IPS-20b (cell line): ENCODE data around the gene ITGAE.

ENCODE experiments used
- H3K27ac ChIP-seq: one replicate; pipeline ENCODE4 v1.5.1; 2013; ENCODE audit warnings: low read length
- H3K27me3 ChIP-seq: 2 replicates; pipeline ENCODE4 v1.6.1; 2013; ENCODE audit warnings: mild to moderate bottlenecking, low read length, inconsistent platforms; ENCODE audit not compliant: insufficient read depth
- H3K36me3 ChIP-seq: 2 replicates; pipeline ENCODE4 v1.6.1; 2013; ENCODE audit warnings: low read depth, mild to moderate bottlenecking, inconsistent platforms, low read length, moderate library complexity; ENCODE audit not compliant: insufficient read depth
- H3K4me1 ChIP-seq: 2 replicates; pipeline ENCODE4 v1.6.1; 2013; ENCODE audit warnings: mild to moderate bottlenecking, control low read depth, inconsistent platforms, low read length, moderate library complexity; ENCODE audit not compliant: insufficient read depth
- H3K4me3 ChIP-seq: 2 replicates; pipeline ENCODE4 v1.5.1; 2013; ENCODE audit warnings: mild to moderate bottlenecking, low read length, inconsistent platforms
- H3K9ac ChIP-seq: 2 replicates; pipeline ENCODE4 v1.6.1; 2013; ENCODE audit warnings: low read depth, mild to moderate bottlenecking, inconsistent platforms, low read length, moderate library complexity
- H3K9me3 ChIP-seq: 2 replicates; pipeline ENCODE4 v1.6.1; 2013; ENCODE audit warnings: mild to moderate bottlenecking, low read depth, low read length, inconsistent platforms; ENCODE audit not compliant: insufficient read depth

ITGAE gene

GRCh38 chr17:3815122-3815521, 14.1 kb upstream of the ITGAE start:
- H3K4me3 ChIP-seq: no peak overlapping the region
- no peak overlapping the region for H3K27ac ChIP-seq
- H3K4me1 ChIP-seq: no peaks in the 10 kb centered on the region
- H3K9ac ChIP-seq: no peak overlapping the region
- H3K9me3 ChIP-seq: no peaks in the 10 kb centered on the region
- H3K36me3 ChIP-seq: peaks cover 100% of the 10 kb centered on the region
- no peaks in the 10 kb centered on the region for H3K27me3 ChIP-seq

GRCh38 chr17:3814361-3814760, 13.4 kb upstream of the ITGAE start:
- no peaks in the 10 kb centered on the region for H3K4me1 ChIP-seq
- H3K4me3 ChIP-seq: no peak overlapping the region
- peaks cover 97% of the 10 kb centered on the region for H3K36me3 ChIP-seq
- H3K9me3 ChIP-seq: no peaks in the 10 kb centered on the region
- no peaks in the 10 kb centered on the region for H3K27me3 ChIP-seq
- no peak overlapping the region for H3K27ac ChIP-seq
- no peak overlapping the region for H3K9ac ChIP-seq

DNA sequence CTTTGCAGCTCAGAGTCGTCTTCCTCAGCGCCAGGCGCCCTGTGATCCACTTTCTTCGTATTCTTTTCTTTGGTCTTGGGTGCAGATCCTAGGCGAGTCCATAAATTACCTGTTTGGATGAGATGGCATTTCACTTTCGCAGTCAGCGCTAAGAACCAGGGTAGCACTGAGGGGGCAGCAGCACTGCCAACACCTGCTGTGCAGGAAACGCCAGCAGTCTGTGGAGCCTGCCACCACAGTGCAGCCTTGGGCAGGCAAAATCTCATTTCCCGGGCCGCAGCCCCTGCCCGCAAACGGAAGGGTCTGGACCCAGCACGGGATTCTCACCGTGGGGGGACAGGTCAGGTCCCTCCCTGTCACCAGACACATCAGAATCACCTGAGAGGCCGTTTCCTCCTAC, 12.2 kb upstream of the ITGAE start:
- no peak overlapping the region for H3K4me3 ChIP-seq
- no peak overlapping the region for H3K27ac ChIP-seq
- no peak overlapping the region for H3K9ac ChIP-seq
- peaks cover 97% of the 10 kb centered on the region for H3K36me3 ChIP-seq
- H3K4me1 ChIP-seq: no peaks in the 10 kb centered on the region
- H3K9me3 ChIP-seq: no peaks in the 10 kb centered on the region
- H3K27me3 ChIP-seq: no peaks in the 10 kb centered on the region

- Histone ChIP-seq H3K36me3 (peaks cover 97% of the 10 kb centered on the region), H3K4me3 (no peak overlapping the region), H3K4me1 (no peaks in the 10 kb centered on the region), H3K27me3 (no peaks in the 10 kb centered on the region), H3K9me3 (no peaks in the 10 kb centered on the region), H3K9ac (no peak overlapping the region), H3K27ac (no peak overlapping the region)
Observed at GRCh38 chr17:3812771-3813170, 11.8 kb upstream of the ITGAE start.

DNA sequence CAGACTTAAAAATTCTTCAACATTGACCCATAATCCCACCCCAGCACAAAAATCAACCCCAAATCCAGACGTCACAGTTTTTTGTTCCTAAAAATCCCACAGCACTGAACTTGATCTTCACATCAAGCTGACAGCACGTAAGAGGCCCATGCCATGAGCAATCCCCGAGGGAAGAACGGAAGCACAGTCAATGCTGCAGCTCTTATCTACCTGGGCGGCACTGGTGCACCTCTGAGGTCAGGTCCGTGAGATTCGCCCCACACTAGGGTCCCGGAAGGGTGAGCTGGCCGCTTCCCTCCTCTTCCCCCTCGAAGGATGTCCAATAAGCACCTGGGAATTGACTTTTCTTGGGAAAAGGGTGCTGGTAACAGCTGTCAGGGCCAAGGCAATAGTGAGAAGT, 11.3 kb upstream of the ITGAE start:
- peaks cover 98% of the 10 kb centered on the region for H3K36me3 ChIP-seq
- no peak overlapping the region for H3K4me3 ChIP-seq
- H3K9me3 ChIP-seq: no peaks in the 10 kb centered on the region
- H3K27me3 ChIP-seq: no peaks in the 10 kb centered on the region
- no peak overlapping the region for H3K9ac ChIP-seq
- no peak overlapping the region for H3K27ac ChIP-seq
- H3K4me1 ChIP-seq: no peaks in the 10 kb centered on the region

DNA sequence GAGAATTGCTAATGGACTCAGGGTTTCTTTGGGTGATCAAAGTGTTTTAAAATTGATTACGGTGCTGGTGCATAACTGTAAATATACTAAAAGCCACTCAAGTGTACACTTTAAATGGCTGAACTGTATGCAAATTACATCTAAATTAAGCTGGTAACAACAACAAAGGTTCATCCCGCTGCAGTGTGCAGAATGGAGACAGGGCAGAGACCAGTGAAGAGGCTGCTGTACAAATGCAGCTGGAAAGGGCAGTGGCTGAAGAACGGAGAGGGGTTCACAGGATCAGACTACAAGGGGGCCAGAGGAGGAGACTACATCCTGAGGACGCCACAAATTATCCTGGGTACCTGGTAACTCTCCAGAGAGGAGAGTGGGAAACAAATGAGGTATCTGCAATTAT, 9.0 kb upstream of the ITGAE start:
- Histone ChIP-seq H3K27ac (no peak overlapping the region), H3K4me1 (no peaks in the 10 kb centered on the region), H3K9me3 (no peaks in the 10 kb centered on the region), H3K36me3 (peaks cover 94% of the 10 kb centered on the region), H3K4me3 (no peak overlapping the region), H3K27me3 (no peaks in the 10 kb centered on the region), H3K9ac (no peak overlapping the region)

DNA sequence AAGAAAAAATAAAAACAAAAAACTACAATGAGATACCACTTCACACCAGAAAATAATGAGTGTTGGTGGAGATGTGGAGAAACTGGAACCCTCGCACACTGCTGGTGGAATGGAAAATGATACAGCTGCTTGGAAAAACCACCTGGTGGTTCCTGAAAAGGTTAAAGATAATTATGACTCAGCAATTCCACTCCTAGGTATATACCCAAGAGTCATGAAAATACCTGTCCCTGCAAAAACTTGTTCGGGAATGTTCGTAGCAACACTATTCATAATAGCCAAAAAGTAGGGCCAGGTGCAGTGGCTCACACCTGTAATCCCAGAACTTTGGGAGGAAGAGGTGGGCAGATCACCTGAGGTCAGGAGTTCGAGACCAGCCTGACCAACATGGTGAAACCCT, 8.1 kb upstream of the ITGAE start:
- Histone ChIP-seq H3K9me3 (no peaks in the 10 kb centered on the region), H3K9ac (no peak overlapping the region), H3K4me3 (no peak overlapping the region), H3K27me3 (no peaks in the 10 kb centered on the region), H3K4me1 (no peaks in the 10 kb centered on the region), H3K36me3 (peaks cover 85% of the 10 kb centered on the region), H3K27ac (no peak overlapping the region)

DNA sequence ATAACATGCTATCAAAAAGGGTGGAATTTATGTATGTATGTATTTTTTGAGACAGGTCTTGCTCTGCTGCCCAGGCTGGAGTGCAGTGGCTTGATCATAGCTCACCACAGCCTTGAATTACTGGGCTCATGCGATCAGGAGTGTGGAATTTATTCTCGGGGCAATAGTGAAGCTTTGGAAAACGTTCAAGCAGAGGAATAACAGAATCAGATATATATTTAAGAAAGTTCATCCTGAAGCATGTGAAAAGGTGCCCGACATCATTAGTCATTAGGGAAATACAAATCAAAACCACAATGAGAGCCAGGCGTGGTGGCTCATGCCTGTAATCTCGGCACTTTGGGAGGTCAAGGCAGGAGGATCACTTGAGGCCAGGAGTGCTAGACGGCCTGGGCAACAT, 7.7 kb upstream of the ITGAE start:
- no peak overlapping the region for H3K27ac ChIP-seq
- H3K4me3 ChIP-seq: no peak overlapping the region
- H3K9me3 ChIP-seq: no peaks in the 10 kb centered on the region
- no peak overlapping the region for H3K9ac ChIP-seq
- H3K4me1 ChIP-seq: no peaks in the 10 kb centered on the region
- no peaks in the 10 kb centered on the region for H3K27me3 ChIP-seq
- peaks cover 81% of the 10 kb centered on the region for H3K36me3 ChIP-seq

- Histone ChIP-seq H3K27ac (no peak overlapping the region), H3K9ac (no peak overlapping the region), H3K27me3 (no peaks in the 10 kb centered on the region), H3K9me3 (no peaks in the 10 kb centered on the region), H3K4me3 (no peak overlapping the region), H3K36me3 (peaks cover 65% of the 10 kb centered on the region), H3K4me1 (no peaks in the 10 kb centered on the region)
Observed at GRCh38 chr17:3805581-3805980, 4.6 kb upstream of the ITGAE start.

DNA sequence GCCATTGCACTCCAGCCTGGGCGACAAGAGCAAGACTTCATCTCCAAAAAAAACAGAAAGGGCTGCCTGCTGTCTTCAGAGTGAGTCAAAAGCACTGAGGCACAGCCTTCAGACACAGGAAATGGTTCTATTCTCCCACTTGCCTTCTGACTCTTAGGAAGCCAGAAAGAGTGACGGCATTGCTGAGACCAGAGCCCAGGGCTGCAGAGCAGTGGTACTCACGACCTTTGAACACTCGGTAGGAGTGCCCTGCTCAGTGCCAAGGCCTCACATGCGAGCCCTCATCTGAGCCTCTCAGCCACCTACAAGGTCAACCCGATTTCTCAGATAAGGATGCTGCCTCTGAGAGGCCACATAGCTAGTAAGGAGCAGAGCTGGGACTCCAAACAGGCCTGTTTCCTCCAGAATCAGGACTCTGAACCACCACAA, 3.5 kb upstream of the ITGAE start:
- Histone ChIP-seq H3K4me1 (no peaks in the 10 kb centered on the region), H3K4me3 (no peak overlapping the region), H3K36me3 (peaks cover 55% of the 10 kb centered on the region), H3K9ac (no peak overlapping the region), H3K27ac (no peak overlapping the region), H3K27me3 (no peaks in the 10 kb centered on the region), H3K9me3 (no peaks in the 10 kb centered on the region)

DNA sequence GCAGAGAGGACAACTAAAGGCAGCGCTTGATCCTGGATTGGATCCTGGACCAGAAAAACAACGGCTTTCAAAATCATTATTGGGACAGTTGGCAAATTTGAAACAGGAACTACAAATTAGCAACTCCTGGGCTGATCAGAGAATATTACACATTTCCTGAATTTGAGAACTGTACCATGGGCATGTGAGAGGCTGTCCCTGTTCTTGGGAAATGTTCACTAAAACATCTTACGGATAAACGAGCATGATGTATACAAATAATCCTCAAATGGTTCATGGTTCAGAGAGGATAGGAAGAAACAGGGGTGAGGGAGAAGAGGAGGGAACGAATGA, 2.3 kb upstream of the ITGAE start:
- Histone ChIP-seq H3K9ac (no peak overlapping the region), H3K4me1 (no peaks in the 10 kb centered on the region), H3K27ac (no peak overlapping the region), H3K4me3 (no peak overlapping the region), H3K27me3 (no peaks in the 10 kb centered on the region), H3K36me3 (peaks cover 44% of the 10 kb centered on the region), H3K9me3 (no peaks in the 10 kb centered on the region)

DNA sequence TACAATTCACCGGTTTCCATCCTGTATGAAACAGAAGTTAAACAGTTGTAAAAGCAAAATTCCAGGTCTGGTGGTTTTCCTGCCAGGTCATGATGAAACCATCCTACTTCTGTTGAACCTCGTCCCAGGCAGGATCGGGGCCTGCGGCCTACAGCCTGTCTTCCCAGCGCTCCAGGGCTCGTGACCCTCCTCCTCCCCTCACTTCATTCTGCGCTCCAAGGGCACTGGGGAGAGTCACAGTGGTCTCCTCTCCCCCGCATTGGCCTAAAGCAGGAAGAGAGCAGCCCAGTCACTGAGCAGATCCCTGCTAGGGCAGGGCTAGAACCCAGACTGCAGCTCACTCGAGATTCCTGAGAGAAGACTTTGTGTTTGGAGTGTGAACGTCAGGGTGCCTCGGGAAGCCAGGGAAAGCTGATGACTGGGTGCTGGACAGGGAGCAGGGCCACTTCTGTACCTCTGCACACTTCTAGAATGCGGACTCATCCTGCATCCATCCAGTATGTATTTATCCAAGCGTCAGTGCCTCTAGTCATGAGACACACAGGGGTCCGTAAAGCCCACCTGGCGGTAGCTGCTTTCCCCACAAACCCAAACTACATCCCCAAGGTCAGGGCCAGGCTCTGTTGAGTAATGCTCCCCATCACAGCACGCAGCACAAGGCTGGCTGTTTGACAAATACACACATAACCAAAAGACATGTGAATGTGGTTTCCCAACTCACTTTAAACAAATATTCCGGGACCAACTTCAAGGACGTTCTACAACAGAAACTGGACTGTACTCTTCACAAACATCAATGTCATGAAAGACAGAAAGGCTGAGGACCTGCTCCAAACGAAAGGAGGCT, 1.7 kb upstream of the ITGAE start:
- no peak overlapping the region for H3K4me3 ChIP-seq
- no peak overlapping the region for H3K9ac ChIP-seq
- no peaks in the 10 kb centered on the region for H3K27me3 ChIP-seq
- no peak overlapping the region for H3K27ac ChIP-seq
- H3K4me1 ChIP-seq: no peaks in the 10 kb centered on the region
- peaks cover 38% of the 10 kb centered on the region for H3K36me3 ChIP-seq
- H3K9me3 ChIP-seq: no peaks in the 10 kb centered on the region
